ENCODE data around the gene CYTH2.
"Not testable (repeated sequence)": the region's sequence is repeated elsewhere in the genome, so short reads cannot be mapped to it uniquely, and the experiment has no call there.

Gene CYTH2

GRCh38 chr19:48513289-48514122, 44.3 kb downstream of the CYTH2 start:
- FAIRE-seq = no peak

DNA sequence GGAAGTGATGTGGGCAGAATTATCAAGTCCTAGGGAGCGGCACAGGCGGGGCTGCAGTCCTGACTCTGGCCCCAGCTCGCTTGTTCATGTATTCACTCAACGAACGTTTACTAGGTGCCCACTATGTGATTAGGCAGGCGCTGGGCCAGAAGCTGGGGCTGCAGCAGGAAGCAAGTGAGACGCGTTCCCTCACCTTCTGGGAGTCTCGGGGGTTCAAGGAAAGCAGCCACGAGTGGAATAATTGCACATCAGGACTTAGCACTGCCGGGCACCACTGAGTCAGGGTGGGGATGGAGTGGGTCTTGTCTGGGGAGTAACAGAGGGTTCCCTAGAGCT, 44.9 kb downstream of the CYTH2 start:
- no peak for FAIRE-seq

- FAIRE-seq = no peak
These were observed 47.4 kb downstream of the CYTH2 start for GRCh38 chr19:48516536-48516935.

DNA sequence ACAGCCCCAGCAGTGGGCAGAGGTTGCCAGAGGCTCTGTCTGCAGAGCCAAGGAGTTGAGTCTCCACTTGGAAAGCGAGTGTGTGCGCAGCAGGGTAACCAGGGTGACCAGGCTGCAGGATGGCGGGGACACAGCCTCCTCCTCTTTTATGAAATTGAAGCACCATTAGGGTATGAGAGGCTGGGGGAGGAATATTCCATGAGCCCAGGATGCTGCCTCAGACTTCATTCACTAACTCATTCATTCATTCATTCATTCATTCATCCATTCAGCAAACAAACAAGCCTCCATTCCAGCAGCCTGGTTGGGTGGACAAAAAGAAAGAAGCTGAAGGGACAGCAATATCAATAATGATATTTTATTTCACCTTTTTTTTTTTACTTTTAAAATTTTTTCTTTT, 49.0 kb downstream of the CYTH2 start:
- no peak for FAIRE-seq

DNA sequence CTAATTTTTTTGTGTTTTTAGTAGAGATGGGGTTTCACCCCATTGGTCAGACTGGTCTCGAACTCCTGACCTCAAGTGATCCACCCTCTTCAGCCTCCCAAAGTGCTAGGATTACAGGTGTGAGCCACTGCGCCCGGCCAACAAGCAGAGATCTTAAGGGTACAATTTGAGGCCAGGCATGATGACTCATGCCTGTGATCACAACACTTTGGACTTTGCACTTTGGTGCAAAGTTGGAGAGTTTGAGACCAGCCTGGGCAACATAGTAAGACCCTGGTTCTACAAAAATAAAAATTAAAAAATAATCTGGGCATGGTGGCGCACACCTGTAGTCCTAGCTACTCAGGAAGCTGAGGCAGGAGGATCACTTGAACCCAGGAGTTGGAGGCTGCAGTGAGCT, 50.3 kb downstream of the CYTH2 start:
- FAIRE-seq = not testable (repeated sequence)

GRCh38 chr19:48520134-48520533, 51.0 kb downstream of the CYTH2 start:
- no peak for FAIRE-seq

GRCh38 chr19:48524221-48524620, 55.1 kb downstream of the CYTH2 start:
- FAIRE-seq = no peak

GRCh38 chr19:48524732-48525131, 55.6 kb downstream of the CYTH2 start:
- FAIRE-seq = no peak

DNA sequence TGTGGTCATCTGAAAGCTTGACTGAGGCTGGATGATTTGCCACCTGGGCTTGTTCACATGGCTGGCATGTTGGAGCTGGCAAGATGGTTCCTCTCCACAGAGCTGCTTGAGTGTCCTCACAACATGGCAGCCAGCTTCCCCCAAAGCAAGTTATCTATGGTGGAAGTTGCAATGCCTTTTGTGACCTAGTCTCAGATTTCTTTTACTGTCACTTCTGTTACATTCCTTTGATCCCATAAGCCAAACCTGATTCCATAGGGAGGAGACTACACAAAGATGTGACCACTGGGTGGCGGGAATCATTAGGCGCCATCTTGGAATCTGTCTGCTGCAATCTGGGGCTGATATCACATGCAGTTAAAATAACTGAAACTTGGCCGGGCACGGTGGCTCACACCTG, 60.0 kb downstream of the CYTH2 start:
- FAIRE-seq = no peak

DNA sequence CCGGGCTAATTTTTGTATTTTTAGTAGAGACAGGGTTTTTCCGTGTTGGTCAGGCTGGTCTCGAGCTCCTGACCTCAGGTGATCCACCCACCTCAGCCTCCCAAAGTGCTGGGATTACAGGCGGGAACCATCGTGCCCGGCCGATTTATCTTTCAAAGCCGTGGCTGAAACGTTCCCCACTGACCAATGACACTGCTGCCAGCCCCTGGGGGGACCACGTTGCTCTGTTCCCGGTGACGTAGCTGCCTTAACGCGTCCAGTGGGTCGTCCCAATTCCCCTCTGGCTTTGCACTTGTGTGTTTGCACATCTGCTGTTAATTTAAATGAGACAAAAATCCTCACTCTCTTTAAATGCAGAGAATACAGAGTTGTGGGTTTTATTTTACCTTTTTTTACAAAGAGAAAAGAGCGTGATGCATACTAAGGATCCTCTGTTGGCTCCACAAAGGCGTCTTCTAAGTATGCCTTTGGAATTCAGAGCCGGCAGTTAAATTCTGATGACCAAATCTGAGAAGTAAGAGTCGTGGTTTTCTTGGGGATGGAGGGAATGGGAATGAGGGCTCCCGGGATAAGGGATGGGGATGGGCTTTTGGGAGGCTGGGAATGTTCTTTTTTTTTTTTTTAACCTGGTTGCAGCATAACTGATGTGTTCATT, 61.0 kb downstream of the CYTH2 start:
- FAIRE-seq = no peak

GRCh38 chr19:48530770-48531169, 61.6 kb downstream of the CYTH2 start:
- no peak for FAIRE-seq
